ENCODE results near the gene COL20A1. TPM values are rescaled to one million over a fixed set of nuclear protein-coding genes. Genes with fewer than 3 reads are reported as not detected.

Gene COL20A1
- total RNA-seq, 1 experiment from 2014 or later: not detected

- Histone ChIP-seq H3K9me2 (replicated peaks; ENCODE audit: low read length) (no peaks in the 10 kb centered on the region), H3K4me1 (ENCODE audit: insufficient read depth, low read length) (no peaks in the 10 kb centered on the region), H3K27me3 (ENCODE audit: low read length) (peaks cover 19% of the 10 kb centered on the region; the same call in 1 of the 2 replicates), H3K79me2 (ENCODE audit: low read length) (no peaks in the 10 kb centered on the region), H3K36me3 (ENCODE audit: low read depth, low read length) (no peaks in the 10 kb centered on the region), H2AFZ (ENCODE audit: low read length) (no peak overlapping the region), H3K4me3 (ENCODE audit: low read length) (no peak overlapping the region), H3K4me2 (ENCODE audit: low read length) (no peak overlapping the region), H3K9me3 (ENCODE audit: low read length) (no peaks in the 10 kb centered on the region), H3F3A (ENCODE audit: low read length, unreplicated experiment) (no peaks in the 10 kb centered on the region), H4K20me1 (ENCODE audit: low read length) (no peaks in the 10 kb centered on the region), H3K27ac (ENCODE audit: low read length) (no peak overlapping the region), H3K9ac (ENCODE audit: low read length) (no peak overlapping the region)
- BruUV-seq (replicated peaks): no TSS peak
- POLR2A ChIA-PET (ENCODE audit: unreplicated experiment): no interaction called here
- ATAC-seq (no peak), DNase-seq (no peak)
- TF ChIP-seq EZH2phosphoT487 (IDR thresholded peaks at IDR 0.05; ENCODE audit: borderline replicate concordance, low read length) (no peak), EZH2 (IDR thresholded peaks at IDR 0.05; ENCODE audit: low read length, unreplicated experiment) (no peak)
- TF ChIP-seq, protein P1, sequence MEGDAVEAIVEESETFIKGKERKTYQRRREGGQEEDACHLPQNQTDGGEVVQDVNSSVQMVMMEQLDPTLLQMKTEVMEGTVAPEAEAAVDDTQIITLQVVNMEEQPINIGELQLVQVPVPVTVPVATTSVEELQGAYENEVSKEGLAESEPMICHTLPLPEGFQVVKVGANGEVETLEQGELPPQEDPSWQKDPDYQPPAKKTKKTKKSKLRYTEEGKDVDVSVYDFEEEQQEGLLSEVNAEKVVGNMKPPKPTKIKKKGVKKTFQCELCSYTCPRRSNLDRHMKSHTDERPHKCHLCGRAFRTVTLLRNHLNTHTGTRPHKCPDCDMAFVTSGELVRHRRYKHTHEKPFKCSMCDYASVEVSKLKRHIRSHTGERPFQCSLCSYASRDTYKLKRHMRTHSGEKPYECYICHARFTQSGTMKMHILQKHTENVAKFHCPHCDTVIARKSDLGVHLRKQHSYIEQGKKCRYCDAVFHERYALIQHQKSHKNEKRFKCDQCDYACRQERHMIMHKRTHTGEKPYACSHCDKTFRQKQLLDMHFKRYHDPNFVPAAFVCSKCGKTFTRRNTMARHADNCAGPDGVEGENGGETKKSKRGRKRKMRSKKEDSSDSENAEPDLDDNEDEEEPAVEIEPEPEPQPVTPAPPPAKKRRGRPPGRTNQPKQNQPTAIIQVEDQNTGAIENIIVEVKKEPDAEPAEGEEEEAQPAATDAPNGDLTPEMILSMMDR (conservative IDR thresholded peaks at IDR 0.05; ENCODE audit: low read depth, low read length): no peak
- CTCF ChIA-PET: no interaction called here
- intact Hi-C loops (cut with micrococcal nuclease): no loop called here
Measured at GRCh38 chr20:63307538-63308217, 14.7 kb downstream of the COL20A1 start.

DNA sequence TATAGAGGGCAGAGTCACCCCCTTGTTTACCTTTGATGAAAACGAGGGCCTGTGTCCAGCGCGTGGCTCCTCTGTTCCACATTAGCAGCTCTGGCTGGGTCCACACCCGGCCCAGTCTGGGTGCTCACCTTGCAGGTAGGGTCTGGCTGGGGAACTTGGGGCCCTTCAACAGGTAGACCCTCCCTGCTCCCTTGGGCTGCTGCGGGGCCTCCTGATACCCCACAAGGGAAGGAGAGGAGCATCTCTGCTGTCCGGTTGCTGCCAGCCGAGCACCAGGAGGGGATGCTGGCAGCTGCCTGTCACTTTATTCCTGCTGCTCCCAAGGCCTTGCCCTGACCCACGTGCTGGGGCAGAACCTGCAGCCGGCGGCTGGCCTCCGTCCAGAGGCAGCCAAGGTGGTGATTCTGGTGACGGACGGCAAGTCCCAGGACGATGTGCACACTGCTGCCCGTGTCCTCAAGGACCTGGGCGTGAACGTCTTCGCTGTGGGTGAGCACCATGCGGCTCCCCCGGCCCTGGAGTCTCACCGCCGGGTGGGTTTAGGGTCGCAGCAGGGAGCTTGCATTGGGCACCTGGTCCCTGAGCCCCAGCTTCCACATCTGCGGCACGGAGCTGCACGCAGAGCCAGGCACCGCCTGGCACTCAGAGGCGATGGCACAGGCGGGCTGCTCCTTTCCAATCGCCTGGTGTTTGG, 15.4 kb downstream of the COL20A1 start:
- no peaks in the 10 kb centered on the region for H3K4me1 ChIP-seq (ENCODE audit: insufficient read depth, low read length)
- H2AFZ ChIP-seq (ENCODE audit: low read length): no peak overlapping the region
- no peaks in the 10 kb centered on the region for H3K9me3 ChIP-seq (ENCODE audit: low read length)
- H3K9ac ChIP-seq (ENCODE audit: low read length): no peak overlapping the region
- H3K36me3 ChIP-seq (ENCODE audit: low read depth, low read length): no peaks in the 10 kb centered on the region
- no peaks in the 10 kb centered on the region for H3K9me2 ChIP-seq (replicated peaks; ENCODE audit: low read length)
- no peak overlapping the region for H3K4me3 ChIP-seq (ENCODE audit: low read length)
- H4K20me1 ChIP-seq (ENCODE audit: low read length): no peaks in the 10 kb centered on the region
- intact Hi-C loops (cut with micrococcal nuclease): no loop called here
- ChIA-PET POLR2A (ENCODE audit: unreplicated experiment) (no interaction called here), CTCF (interaction anchor here (0.7 to 2.8 kb wide), 2 partner anchors 74 to 225 kb away, joined by 4 to 37 read pairs; no protein-coding TSS in a partner anchor)
- no peak overlapping the region for H3K4me2 ChIP-seq (ENCODE audit: low read length)
- TF ChIP-seq EZH2 (IDR thresholded peaks at IDR 0.05; ENCODE audit: low read length, unreplicated experiment) (no peak), EZH2phosphoT487 (IDR thresholded peaks at IDR 0.05; ENCODE audit: borderline replicate concordance, low read length) (no peak)
- TF ChIP-seq, protein P1 (conservative IDR thresholded peaks at IDR 0.05; ENCODE audit: low read depth, low read length): no peak
- no peaks in the 10 kb centered on the region for H3K79me2 ChIP-seq (ENCODE audit: low read length)
- H3F3A ChIP-seq (ENCODE audit: low read length, unreplicated experiment): no peaks in the 10 kb centered on the region
- DNase-seq (no peak), ATAC-seq (no peak)
- peaks cover 16% of the 10 kb centered on the region; the same call in 1 of the 2 replicates for H3K27me3 ChIP-seq (ENCODE audit: low read length)
- no TSS peak for BruUV-seq (replicated peaks)
- no peak overlapping the region for H3K27ac ChIP-seq (ENCODE audit: low read length)
